SU-DHL-6 (cell line): Measurements from ENCODE around the gene ARL4D.

Experiments
- H2AFZ ChIP-seq: fragments of 200-600 bp; sonication (generic); 2 replicates; pipeline ENCODE4 v1.6.1; 2014; ENCODE audit warnings: low read depth, mild to moderate bottlenecking, moderate library complexity, mixed read lengths, antibody characterized with exemption, low read length; ENCODE audit not compliant: severe bottlenecking
- H3F3A ChIP-seq: fragments of 200-600 bp; shearing (Covaris generic); 2 replicates; pipeline ENCODE4 v1.6.0; 2016; ENCODE audit warnings: antibody characterized with exemption, mild to moderate bottlenecking; ENCODE audit not compliant: insufficient read depth
- H3K27ac ChIP-seq: fragments of 200-600 bp; sonication (generic); 2 replicates; pipeline ENCODE4 v1.5.1; 2016; ENCODE audit warnings: low read depth, mild to moderate bottlenecking, low read length, moderate library complexity, mixed read lengths
- H3K27me3 ChIP-seq: fragments of 200-600 bp; sonication (generic), shearing (Covaris generic); 2 replicates; pipeline ENCODE4 v1.6.0; 2014; ENCODE audit warnings: mild to moderate bottlenecking, low read length
- H3K36me3 ChIP-seq: fragments of 200-600 bp; sonication (generic); 2 replicates; pipeline ENCODE4 v1.6.1; 2014; ENCODE audit warnings: mild to moderate bottlenecking, low read length, mixed read lengths
- H3K4me2 ChIP-seq: fragments of 300-600, 200-600 bp; shearing (Covaris generic), sonication (generic); 2 replicates; pipeline ENCODE4 v1.6.0; 2014; ENCODE audit warnings: low read length, low read depth, mild to moderate bottlenecking; ENCODE audit not compliant: poor library complexity, severe bottlenecking
- H3K4me3 ChIP-seq: fragments of 200-600 bp; sonication (generic); 2 replicates; pipeline ENCODE4 v1.5.1; 2014; ENCODE audit warnings: antibody characterized with exemption, low read length, mild to moderate bottlenecking, mixed read lengths; ENCODE audit not compliant: insufficient read depth, poor library complexity, severe bottlenecking
- H3K79me2 ChIP-seq: fragments of 200-600 bp; sonication (generic); 2 replicates; pipeline ENCODE4 v1.6.1; 2014; ENCODE audit warnings: mild to moderate bottlenecking, low read length, moderate library complexity; ENCODE audit not compliant: insufficient read depth
- H3K9ac ChIP-seq: fragments of 200-600 bp; sonication (generic); 2 replicates; pipeline ENCODE4 v1.7.0; 2014; ENCODE audit warnings: mild to moderate bottlenecking, low read length
- H3K9me2 ChIP-seq: fragments of 200-600 bp; sonication (generic); replicated peaks from 2 replicates; pipeline ENCODE4 v1.6.1; 2014; ENCODE audit warnings: low read length; ENCODE audit not compliant: insufficient read depth
- H3K9me3 ChIP-seq: fragments of 200-600 bp; sonication (generic); 2 replicates; pipeline ENCODE4 v1.6.1; 2014; ENCODE audit warnings: low read length, mixed read lengths; ENCODE audit not compliant: insufficient read depth
- H4K20me1 ChIP-seq: fragments of 200-600 bp; sonication (generic); 2 replicates; pipeline ENCODE4 v1.6.1; 2014; ENCODE audit warnings: low read depth, mild to moderate bottlenecking, antibody characterized with exemption, low read length, moderate library complexity, mixed read lengths
- CTCF ChIP-seq: fragments of 200-600 bp; sonication (generic); IDR thresholded peaks from one replicate; pipeline ENCODE4 v1.5.1; 2017; ENCODE audit warnings: antibody characterized with exemption, mild to moderate bottlenecking, low read length, moderate library complexity; ENCODE audit not compliant: insufficient read depth, poor library complexity, severe bottlenecking
- EZH2phosphoT487 ChIP-seq: fragments of 200-600 bp; sonication (generic), shearing (Covaris generic); conservative IDR thresholded peaks from 2 replicates; pipeline ENCODE4 v1.6.1; 2018; ENCODE audit warnings: mild to moderate bottlenecking, antibody characterized with exemption, low read length, moderate library complexity, mixed read lengths

Gene ARL4D

GRCh38 chr17:43381204-43381603 is 17.6 kb upstream of the ARL4D start:
- H3K4me2 ChIP-seq: no peak overlapping the region
- no peaks in the 10 kb centered on the region for H4K20me1 ChIP-seq
- H3K27me3 ChIP-seq: no peaks in the 10 kb centered on the region
- H3K9me2 ChIP-seq: no peaks in the 10 kb centered on the region
- no peaks in the 10 kb centered on the region for H3K79me2 ChIP-seq
- H3K36me3 ChIP-seq: no peaks in the 10 kb centered on the region
- H3K9ac ChIP-seq: no peak overlapping the region
- peaks cover 17% of the 10 kb centered on the region; the same call in 1 of the 2 replicates for H3K9me3 ChIP-seq
- no peaks in the 10 kb centered on the region for H3F3A ChIP-seq
- no peak overlapping the region for H2AFZ ChIP-seq
- TF ChIP-seq CTCF (no peak), EZH2phosphoT487 (no peak)
- no peak overlapping the region for H3K4me3 ChIP-seq
- H3K27ac ChIP-seq: no peak overlapping the region

- Histone ChIP-seq H3K4me2 (no peak overlapping the region), H3K27me3 (no peaks in the 10 kb centered on the region), H3K9me3 (peaks cover 17% of the 10 kb centered on the region; the same call in 1 of the 2 replicates), H4K20me1 (no peaks in the 10 kb centered on the region), H3F3A (no peaks in the 10 kb centered on the region), H3K4me3 (no peak overlapping the region), H3K79me2 (no peaks in the 10 kb centered on the region), H3K9ac (no peak overlapping the region), H2AFZ (no peak overlapping the region), H3K9me2 (no peaks in the 10 kb centered on the region), H3K27ac (no peak overlapping the region), H3K36me3 (no peaks in the 10 kb centered on the region)
- TF ChIP-seq CTCF (no peak), EZH2phosphoT487 (no peak)
Observed at GRCh38 chr17:43381621-43382020, 17.2 kb upstream of the ARL4D start.

GRCh38 chr17:43382776-43383175 is 16.0 kb upstream of the ARL4D start:
- Histone ChIP-seq H4K20me1 (no peaks in the 10 kb centered on the region), H3K4me2 (no peak overlapping the region), H3K9ac (no peak overlapping the region), H3K9me3 (peaks cover 17% of the 10 kb centered on the region; the same call in 1 of the 2 replicates), H3K36me3 (no peaks in the 10 kb centered on the region), H3K9me2 (no peaks in the 10 kb centered on the region), H3K27me3 (no peaks in the 10 kb centered on the region), H3K79me2 (no peaks in the 10 kb centered on the region), H2AFZ (no peak overlapping the region), H3F3A (no peaks in the 10 kb centered on the region), H3K4me3 (no peak overlapping the region), H3K27ac (no peak overlapping the region)
- TF ChIP-seq EZH2phosphoT487 (no peak), CTCF (no peak)

GRCh38 chr17:43383372-43383771 is 15.4 kb upstream of the ARL4D start:
- Histone ChIP-seq H3K79me2 (no peaks in the 10 kb centered on the region), H3K27me3 (no peaks in the 10 kb centered on the region), H3K4me3 (no peak overlapping the region), H4K20me1 (no peaks in the 10 kb centered on the region), H3K9ac (no peak overlapping the region), H3F3A (no peaks in the 10 kb centered on the region), H3K4me2 (no peak overlapping the region), H3K9me3 (peaks cover 17% of the 10 kb centered on the region; the same call in 1 of the 2 replicates), H2AFZ (no peak overlapping the region), H3K9me2 (no peaks in the 10 kb centered on the region), H3K36me3 (no peaks in the 10 kb centered on the region), H3K27ac (no peak overlapping the region)
- TF ChIP-seq CTCF: no peak
- TF ChIP-seq EZH2phosphoT487: no peak
